Pulmonary artery endothelial cell (primary cell): ENCODE data around the gene OR4D1. TPM values are rescaled to one million over a fixed set of nuclear protein-coding genes. Genes with fewer than 3 reads are reported as not detected.

Experiments
- DNase-seq: peaks from one replicate; pipeline ENCODE4 v3.0.0-alpha.2; 2011; ENCODE audit warnings: low read depth, low spot score
- total RNA-seq: library from RNA; depleted of rRNA; stranded (reverse); fragments of >200 nt; gene quantifications from 2 replicates; pipeline ENCODE4 v1.2.3, GENCODE V29; 2014

The OR4D1 gene
- total RNA-seq, 1 donor from 2014 or later: not detected

DNA sequence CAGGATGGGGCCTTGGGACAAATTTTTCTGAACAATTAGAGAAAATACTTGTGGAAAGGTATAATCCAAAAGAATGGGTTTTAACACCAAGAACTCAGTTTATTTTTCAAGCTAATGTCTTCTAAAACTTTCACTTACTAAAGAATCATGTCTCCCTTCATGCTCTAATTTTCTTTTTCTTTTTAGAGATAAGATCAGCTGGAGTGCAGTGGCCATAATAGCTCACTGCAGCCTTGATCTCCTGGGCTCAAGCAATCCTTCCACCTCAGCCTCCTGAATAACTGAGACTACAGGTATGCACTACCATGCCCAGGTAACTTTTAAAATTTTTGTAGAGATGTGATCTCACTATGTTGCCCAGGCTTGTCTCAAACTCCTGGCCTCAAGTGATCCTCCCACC is 5.5 kb downstream of the OR4D1 start:
- DNase-seq: no peak

DNA sequence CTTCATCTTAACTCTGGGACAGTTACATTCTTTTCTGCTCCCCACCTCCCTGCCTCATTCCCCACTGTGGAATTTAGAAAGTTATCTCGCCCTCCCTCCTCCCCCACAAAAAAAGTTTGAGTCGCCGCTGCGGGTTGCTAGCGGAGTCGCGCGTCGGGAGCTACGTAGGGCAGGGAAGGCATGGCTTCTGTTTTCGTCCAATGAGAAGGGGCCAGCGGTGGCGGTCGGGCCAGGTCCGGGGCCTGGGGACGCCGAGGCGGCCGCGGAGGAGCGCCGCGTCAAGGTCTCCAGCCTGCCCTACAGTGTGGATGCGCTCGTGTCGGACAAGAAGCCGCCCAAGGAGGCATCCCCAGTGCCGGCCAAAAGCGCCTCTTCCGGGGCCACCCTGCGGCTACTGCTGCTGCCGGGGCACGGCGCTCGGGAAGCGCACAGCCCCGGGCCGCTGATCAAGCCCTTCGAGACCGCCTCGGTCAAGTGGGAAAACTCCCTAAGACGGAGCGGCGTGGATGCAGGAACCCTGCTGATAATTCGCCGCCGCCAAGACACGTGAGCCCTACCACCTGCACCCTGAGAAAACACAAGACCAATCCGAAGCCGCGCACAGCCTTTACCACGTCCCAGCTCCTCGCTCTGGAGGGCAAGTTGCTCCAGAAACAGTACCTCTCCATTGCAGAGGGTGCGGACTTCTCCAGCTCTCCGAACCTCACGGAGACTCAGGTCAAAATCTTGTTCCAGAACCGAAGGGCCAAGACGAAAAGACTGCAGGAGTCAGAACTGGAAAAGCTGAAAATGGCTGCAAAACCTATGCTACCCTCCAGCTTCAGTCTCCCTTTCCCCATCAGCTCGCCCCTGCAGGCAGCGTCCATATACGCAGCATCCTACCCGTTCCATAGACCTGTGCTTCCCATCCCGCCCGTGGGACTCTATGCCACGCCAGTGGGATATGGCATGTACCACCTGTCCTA is 8.9 kb downstream of the OR4D1 start:
- DNase-seq: no peak

DNA sequence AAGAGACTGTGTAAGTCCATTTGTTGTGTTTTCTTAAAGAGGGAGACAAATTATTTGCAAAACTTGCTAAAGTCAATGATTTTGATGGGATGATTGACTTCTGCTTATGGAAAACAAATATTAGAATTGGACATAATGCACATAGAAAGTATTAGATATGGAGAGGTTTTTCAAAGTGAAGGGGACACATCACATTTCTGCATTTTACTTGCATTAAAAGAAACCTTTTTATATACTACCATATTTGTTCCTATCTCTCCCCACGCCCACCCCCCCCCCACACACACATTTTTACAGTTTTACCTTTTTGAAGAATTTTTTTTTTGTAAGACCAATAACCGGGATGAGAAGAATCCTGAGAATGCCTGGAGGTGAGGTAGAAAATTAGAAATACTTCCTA is 10.0 kb downstream of the OR4D1 start:
- no peak for DNase-seq

DNA sequence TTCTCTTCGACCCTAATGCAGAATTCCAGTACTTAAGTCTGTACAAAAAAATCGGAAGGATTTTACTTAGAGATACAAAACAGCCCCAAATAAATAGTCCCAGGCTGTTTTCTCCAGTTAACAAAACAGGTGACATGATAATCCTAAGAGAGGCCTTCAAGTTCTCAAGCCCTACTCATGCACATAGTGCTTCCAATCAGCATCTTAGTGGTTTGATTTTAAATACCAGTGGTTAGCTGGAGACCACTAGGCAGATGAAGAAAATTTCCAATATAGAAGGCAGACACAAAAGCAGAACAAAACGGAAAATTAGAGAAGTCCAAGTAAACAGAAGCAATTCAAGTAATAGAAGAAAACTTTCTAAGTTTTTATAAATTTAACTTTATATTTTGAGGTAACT is 13.4 kb downstream of the OR4D1 start:
- DNase-seq: no peak

DNA sequence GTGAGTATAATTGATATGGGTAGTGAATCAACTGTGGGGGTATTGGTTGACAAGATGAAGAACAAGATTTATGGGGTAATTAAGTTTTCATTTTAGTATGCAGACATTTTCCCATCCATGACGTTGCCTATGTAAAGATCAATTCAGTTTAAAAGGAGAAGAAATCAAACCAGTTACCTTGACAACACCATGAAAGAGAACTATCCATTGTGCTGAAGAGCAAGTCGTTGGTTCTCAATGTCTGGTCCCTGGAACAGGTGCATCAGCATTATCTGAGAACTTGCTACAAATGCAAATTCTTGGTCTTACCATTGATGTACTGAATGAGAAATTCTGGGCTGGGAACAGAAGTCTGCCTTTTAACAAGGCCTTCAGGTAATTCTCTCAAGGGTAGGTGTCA is 17.8 kb downstream of the OR4D1 start:
- no peak for DNase-seq

DNA sequence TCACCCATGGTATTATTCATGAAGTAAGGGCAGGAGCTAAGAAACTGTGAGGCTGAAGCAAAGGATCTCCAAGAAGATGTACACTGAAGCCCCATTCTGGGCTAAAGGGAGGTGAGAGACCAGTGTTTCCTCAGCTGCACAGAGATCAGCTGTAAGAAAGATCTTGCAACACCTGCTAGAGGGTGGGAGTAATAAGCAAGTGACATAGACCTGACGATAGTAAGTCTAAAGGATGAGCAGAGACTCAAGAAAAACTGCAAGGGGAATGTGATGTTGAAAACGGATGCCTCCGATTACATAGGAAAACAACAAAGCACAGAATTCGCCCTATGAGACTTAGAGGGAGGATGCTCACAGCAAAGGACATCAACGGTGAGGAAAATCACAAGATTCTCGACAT is 18.5 kb downstream of the OR4D1 start, which contains the start of gene OR4D2:
Gene OR4D2, plus strand, starts transcription at position 301 of the 400 bp plus-strand sequence. CDS start 2,674 bp downstream, outside the sequence.
- DNase-seq: no peak

DNA sequence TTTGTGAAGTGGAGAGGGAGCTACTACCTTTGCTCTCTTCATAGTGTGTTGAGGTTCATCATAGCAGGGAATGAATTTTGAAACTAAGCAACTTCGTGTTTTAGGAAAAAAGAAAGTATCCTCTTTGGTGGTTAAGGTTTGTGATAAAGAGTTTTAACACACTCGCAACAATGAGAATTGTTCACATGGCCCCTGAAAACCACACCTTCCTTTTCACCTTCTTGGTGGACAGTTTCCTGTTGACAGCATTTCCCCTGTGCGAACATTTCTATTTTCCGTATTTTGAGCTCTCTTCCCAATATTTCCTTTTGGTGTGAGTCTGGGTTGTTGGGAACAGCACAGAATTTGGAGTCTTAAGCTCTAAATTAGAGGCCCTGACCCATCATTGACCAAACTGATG is 22.4 kb downstream of the OR4D1 start:
- no peak for DNase-seq

DNA sequence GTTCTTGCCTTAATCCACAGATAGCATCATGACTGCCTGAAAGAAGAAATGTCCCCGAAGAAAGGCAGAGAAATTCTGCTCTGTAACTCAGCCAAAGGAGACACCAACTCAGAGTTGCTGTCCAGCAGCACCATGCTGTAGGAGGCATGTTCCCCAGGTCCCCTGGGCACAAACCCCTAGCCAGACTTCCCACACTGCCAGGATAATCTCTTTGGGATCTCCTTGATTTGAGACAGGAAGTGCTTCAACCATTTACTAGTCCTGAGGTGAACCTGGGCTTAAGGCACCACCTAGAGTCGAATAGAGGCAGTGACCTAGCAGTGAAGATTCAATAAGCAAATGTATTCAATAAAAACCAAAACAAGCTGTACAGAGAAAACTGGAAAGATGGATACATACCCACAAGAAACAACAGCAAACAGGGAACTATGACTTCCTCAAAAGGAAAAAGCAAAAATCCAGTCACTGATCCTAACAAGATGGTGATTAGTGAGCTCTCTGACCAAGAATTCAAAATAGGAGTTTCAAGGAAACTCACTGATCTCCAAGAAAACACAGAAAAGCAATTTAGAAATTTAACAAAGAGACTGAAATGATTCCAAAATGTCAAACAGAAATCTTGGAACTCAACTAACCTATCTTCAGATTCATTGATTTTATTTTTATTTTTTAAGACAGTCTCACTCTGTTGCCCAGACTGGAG is 24.3 kb downstream of the OR4D1 start:
- DNase-seq: no peak

DNA sequence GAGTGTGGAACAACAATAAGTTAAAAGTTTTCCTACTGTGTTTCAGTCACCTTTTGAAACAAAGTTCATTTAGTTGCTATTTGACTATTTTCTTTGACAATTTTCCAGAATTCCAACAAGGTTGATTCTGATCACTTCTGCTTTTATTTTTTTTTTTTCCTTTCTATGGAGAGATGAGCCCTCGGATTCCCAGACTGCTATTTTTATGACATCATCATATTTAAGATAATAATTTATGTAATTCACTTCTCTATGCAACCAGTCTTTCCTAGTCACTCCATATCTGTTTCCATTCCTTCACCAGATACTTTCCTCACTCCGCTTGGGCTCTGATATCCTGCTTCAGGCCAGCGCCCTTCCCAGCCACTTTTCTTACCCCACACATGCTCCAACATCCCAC is 26.7 kb downstream of the OR4D1 start:
- no peak for DNase-seq

DNA sequence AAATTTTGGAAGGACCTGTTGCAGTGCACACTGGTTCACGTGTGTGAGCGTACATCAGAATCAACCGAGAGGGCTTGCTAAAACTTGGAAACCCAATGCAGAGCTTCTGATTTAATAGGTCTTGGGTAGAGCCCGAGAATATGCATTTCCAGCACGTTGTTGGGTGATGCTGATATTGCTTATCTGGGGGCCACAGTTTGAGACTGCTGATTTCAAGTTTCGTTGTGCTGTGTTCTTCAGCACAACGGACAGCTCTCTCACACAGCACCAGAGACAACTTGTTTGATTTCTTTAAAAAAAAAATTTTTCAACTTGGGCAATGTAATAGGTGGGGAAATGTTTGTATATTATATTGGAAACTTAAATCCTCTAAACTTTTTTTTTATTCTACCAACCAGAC is 28.0 kb downstream of the OR4D1 start:
- no peak for DNase-seq

DNA sequence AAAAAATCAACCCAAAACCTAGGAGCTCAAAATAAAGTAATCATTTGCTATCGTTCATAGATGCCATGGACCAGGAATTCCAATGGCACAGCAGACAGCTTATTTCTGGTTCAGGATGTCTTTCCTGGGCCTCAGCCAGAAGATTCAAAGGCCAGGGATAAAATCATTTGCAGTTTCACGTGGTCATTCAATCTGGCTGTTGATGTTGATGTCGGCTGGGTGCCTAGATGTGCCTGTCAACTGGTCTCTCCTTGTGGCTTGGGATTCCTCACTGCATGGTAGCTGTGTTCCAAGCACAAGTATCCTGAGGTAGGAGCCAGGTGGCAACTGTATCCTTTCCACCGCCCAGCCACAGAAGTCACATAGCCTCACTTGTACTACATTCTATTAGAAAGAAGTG is 33.6 kb downstream of the OR4D1 start:
- DNase-seq: no peak

DNA sequence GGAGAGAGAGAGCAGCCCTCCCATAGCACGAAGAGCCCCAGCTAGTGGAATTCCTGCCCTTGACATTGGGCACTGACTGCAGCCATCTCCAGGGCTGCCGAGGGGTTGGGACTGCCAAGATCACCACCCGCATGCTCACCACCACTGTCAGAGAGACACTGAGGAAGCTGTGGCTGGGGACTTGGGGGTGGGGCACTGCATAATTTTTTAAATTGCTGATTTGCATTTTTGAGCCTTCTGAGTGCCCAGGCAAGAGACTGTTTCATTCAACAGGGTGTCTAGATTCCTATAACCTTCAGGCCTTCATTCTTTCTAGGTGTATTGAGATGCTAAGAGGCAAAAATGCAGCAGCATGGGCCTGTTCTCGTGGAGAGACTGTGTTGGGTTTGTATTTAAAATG is 35.3 kb downstream of the OR4D1 start:
- DNase-seq: no peak

DNA sequence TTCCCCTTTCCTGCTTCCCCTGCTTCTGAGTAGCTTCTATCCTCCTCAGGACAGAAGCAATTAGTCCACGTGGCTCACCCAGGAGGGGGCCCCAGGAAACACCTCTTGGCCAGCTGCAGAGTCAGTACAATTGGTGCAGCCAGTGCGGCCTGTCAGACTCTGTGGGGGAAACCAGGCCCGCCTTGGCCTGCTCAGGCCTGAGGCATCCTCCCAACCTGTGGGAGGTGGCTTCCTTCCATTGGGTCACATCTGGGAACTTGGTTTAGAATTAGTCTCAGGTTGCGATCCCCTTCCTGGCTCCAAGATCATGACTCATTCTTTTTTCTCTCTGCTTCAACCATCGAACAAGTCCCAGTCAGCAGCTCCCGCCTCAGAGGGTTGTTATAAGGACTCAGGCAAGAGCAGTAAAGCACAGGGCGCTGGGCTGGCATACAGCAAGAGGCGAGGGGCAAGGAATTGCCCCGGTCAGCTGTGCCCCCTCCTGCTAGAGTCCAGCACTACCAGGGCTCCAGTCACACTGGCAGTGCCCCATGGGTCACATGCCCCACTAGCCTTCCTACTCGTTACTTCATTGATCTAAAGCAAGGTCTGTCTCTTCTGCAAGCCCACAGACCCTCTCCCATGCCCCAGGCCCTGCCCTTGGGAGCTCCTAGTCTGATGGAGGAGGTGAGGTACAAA is 36.3 kb downstream of the OR4D1 start:
- no peak for DNase-seq

DNA sequence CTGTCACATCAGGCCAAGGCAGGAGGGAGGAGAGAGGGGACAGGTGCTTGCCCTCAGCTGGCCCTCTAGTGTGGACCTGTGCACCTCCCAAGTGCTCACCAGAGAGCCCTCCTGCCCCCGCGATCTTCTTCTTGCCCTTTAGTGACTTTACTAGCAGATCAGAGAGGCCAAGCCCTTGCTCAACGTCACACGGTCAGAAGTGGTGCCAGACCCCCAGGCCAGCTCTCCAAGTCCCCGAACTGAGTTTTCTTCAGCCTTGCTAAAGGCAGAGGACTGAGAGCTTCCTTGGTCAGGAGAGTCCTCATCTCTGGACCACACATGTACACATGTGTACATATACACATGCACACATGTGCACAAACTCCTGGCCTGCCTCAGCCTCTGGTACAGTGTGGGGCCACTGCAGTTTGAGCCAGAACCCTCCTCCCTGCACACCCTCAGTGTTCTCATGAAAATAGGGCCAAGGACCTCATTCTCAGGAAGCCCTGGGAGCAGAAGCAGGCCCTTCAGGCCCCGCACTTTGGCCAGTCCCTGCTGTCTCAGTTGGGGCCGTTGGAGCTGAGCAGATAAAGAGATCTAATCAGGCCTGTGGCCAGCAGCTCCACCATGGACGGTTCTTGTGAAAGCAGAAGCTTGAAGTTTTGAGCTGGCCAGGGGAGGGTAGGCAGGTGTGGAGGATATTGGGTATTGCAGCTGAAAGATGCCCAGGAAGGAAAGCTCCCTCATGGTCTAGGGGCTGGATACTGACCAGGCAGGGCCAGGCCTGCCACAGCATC is 37.0 kb downstream of the OR4D1 start:
- no peak for DNase-seq

DNA sequence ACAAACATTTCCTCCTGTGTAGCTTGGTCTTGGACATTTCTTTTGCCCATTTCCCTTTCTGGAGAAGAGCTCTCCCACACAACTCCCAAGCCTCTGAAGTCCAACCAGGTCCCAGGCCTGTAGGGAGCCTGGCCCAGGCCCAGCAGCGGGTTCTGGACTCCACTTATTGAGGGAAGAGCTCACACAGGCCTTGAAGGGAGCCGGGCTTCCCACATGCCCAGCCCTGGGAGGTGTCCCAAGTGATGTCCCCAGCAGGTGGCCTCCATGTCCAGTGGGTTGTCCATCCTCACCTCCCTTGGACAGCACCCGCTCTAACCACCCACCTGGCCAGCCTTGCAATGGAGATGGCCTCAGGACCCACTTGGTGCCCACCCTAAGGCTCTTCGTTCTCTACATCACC is 38.4 kb downstream of the OR4D1 start:
- no peak for DNase-seq

DNA sequence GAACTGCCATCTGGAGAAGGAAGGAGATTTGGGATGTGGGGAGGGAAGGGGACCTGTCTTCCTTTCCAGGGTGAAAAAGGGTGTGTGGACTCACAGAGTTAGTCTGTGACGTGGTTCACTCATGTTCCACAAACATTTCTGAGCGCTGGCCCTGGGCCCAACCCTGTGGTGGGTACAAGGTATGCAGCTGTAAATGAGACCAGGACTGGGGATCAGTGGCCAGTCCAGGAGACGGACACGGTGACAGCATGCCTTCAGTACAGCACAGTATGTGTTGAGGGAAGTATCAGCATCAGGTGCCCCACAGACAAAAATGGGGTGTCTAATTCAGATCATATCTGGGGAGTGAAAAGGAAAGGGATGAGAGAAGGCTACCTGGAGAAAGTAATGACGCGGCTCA is 38.9 kb downstream of the OR4D1 start:
- no peak for DNase-seq

DNA sequence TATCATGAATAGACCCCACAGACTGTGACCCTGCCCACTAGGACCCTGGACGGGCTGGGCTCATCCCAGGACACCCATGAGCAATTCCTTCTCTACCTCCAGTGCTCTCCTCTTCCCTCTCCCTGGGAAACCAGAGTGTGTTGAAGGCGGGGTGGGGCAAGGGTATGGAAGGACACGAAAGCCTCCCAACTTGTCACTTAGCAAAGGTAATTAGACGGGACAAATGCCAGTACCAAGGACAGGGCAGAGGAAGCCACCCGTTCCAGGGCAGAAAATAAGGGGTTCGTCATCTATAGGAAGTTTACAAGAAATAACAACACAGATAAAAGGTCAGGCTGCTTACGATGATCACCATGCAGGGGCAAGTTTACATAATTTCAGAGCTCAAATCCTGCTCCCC is 39.5 kb downstream of the OR4D1 start:
- DNase-seq: no peak

DNA sequence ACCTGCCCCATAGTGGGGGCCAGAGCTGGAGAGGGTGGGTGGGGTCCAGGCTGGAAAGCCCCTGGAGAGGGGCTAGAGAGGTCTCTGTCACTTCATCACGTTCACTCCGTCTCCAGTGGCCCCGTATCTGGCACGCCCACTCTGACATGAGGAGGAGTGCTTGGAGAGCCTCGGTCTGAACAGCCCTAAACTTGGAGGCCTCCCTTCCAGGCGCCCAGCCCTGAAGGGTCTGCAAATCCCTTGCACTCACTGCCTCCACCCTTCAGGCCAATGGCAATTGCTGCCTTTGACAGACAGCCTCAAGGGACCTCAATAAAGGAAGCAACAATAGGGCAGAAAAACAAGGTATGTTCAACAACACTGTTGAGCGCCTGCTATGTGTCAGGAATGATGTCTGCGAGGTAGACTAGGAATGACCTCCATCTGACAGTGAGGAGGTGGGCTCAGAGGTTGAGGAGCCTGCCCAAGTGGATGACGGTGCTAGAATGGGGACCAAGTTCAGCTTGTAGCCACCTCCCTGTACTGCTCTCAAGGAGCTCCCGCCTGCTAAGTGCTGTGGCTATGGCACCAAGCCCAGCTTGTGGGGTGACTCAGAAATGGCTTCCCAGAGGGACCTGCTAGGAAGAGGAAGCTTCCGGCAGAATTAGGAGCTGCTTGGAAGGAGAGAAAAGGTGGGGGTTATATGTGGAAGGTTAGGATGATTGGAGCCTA is 41.4 kb downstream of the OR4D1 start:
- no peak for DNase-seq

DNA sequence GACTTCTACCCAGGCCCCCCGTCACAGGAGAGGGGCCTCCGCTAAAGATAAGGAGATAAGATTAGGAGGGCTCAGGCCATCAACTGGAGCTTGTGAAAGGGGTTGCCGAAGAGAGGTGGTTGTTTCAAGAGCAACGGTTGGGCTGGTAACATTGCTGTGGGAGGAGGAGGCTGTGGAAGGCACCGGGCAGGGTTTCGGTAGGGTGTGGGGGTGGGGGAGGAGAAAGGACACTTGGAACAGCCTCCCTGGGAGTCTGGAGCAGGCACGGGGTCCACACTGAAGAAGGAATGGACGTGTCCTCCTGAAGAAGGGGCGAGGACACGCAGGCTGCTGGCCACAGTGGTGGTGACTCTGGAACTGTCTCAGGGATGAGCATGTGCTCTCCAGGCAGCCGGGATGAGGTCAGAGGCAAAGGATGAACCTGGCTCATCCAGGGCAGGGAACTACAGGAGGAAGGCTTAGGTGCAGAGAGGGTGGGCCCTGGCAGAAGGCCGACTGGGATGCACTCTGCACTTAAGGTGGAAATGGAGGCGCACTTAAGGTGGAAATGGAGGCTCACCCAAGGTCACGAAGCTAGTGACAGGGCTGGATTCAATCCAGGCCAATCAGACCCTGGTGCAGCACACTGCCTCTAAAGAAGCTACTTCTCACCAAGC is 43.2 kb downstream of the OR4D1 start:
- no peak for DNase-seq

DNA sequence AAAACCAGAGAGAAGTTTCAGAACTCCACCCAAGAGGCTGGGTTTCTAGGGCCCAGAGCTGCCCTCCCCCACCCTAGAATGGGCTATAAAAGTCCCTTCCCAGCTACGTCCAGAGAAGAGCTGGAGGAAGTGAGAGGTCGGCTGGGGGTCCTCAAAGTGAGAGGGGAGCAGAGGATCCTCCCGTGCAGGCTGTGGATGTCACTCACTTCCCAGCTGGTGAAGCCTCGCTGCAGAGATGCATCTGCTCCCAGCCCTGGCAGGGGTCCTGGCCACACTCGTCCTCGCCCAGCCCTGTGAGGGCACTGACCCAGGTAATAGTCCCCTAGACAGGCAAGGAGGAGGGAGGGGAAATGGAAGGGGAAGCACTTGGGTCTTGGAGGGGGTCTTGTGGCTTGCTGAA is 44.4 kb downstream of the OR4D1 start, which contains the start of gene EPX:
Gene EPX, plus strand, starts transcription at position 115 of the 400 bp plus-strand sequence. Its CDS starts 121 bp downstream, at position 236.
- DNase-seq: no peak
